GM19035 (cell line): Measurements from ENCODE around the gene EPN2.

ENCODE experiments used
- ATAC-seq: cut with Tn5 transposase; IDR thresholded peaks from one replicate; pipeline ENCODE4 v1.9.1; 2021; ENCODE audit not compliant: unreplicated experiment

Gene EPN2

GRCh38 chr17:19328441-19329061 is 91.4 kb downstream of the EPN2 start:
- ATAC-seq = no peak

- ATAC-seq = no peak
Observed at GRCh38 chr17:19329136-19329535, 92.0 kb downstream of the EPN2 start.

- ATAC-seq = no peak
Observed at GRCh38 chr17:19329839-19330238, 92.7 kb downstream of the EPN2 start.

DNA sequence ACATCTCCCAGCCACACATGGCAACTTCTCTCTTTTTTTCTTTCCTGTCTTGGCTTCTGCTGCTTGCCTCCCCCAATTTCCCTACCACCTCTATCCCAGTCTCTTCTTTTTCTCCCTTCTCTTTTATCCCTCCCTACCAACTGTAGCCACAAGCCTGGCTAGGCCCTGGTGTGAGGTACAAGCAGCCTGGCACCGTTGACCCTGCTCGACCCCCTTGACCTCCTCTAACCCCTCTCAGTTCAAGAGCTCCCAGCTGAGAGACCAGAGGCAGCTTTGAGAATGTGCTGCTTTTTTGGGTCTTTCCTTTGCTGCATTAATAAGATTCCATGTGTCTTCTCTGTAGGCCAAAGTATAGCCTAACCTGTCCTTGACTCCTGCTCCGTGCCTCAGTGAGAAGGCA is 93.1 kb downstream of the EPN2 start:
- no peak for ATAC-seq

DNA sequence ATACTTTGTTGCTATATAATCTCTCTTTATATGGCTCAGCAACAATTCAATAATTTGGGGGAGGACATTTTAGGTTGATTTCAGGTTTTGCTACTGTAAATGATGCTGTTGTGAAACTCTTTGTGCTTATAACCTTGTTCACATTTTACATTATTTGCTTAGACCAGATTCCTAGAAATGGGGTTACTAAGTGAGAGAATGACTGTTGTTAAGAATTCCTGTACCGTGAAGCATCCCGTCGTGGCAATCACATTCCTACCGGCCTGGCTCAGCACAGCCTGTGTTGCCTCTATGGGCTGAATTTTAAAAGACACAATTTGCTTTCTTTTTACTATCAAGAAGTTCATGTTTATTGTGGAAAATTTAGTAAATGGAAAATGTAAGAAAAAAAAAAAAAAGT is 94.0 kb downstream of the EPN2 start:
- no peak for ATAC-seq

GRCh38 chr17:19331543-19332245 is 94.5 kb downstream of the EPN2 start:
- ATAC-seq = no peak

DNA sequence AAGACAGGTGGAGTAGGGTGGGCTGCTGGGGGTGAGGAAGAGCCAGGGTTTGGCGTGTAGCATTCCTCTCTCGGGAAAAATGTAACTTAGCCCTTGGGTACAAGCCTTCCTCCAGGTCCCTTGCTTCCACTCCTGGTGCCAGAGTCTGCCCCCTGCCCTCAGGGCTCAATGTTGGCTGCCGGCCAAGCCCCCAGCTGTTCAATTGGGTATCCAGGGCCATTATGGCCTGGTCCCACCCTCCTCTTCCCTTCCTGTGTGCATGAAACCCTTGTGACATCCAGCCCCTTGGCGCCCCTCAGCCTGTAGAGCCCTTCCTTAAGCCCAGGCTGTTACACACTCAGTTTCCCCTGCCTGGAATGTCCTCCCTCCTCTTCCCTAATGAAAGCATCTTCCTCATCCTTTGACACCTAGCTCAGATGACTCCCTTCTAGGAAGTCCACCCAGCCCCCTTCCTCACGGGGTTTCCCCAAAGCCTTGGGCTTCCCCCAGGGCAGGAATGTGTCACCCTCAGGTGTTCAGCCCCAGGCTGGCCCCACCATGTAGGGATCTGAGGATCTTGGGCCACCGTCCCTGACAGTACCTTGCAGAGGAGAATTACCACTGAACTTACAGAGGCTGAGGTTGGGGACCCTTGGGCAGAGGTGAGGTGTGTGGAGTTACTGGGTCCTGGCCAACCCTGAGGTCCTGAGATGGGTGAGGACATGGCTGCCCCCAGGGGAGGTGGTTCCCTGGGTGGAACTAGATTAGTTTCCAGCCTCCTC is 95.4 kb downstream of the EPN2 start:
- no peak for ATAC-seq

- ATAC-seq = no peak
Observed at GRCh38 chr17:19333132-19333440, 95.9 kb downstream of the EPN2 start.

DNA sequence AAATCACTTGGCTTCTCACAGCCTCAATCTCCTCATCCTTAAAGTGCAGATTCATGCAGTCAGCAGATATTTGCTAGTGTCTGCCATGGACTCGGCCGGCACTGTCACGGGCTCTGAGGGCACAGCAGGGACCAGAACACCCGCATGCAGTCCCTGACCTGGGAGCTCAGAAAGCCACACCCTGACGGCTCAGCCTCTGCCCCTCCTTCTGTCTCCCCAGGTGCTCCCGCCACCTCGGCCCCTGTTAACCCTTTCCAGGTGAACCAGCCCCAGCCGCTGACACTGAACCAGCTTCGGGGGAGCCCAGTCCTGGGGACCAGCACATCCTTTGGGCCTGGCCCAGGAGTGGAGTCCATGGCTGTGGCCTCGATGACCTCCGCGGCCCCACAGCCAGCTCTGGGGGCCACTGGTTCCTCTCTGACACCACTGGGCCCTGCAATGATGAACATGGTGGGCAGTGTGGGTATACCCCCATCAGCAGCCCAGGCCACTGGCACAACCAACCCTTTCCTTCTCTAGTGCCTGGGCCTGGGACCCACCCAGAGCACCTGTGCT is 96.6 kb downstream of the EPN2 start:
- ATAC-seq = no peak

GRCh38 chr17:19334331-19334730 is 97.2 kb downstream of the EPN2 start:
- no peak for ATAC-seq

DNA sequence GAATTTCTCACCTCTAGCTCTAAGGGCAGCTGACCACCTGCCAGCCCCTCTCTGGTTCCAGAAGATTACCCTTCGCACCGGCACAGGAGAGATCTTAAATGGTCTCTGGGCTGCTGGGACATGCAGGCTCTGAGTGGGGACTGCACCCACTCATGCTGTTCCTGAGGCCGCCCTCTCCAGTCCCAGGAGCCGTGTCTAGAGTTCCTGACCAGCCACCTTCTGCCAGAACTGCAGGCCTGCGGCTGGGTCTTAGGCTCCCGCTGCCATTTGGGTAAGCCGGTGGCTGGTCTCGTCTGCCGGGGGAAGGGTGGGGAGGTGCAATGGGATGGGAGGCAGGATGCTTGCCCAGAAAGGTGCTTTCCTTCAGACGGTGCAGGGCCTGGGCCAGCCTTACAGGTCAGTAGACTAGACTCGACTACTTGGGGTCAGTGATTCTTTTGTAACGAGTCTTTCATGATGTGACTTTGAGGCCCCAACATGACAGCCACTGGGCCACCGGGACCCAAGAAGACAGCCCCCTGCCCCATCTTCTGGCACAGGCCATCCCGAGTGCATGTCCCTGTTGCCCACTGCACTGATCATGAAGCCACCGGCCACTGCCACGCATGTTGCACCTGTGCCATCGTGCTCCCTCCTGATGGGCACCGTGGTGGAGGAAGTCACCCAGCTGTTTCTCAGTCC is 98.9 kb downstream of the EPN2 start:
- ATAC-seq = no peak

- ATAC-seq = no peak
Observed at GRCh38 chr17:19336938-19337711, 100.0 kb downstream of the EPN2 start.

- no peak for ATAC-seq
Observed at GRCh38 chr17:19337712-19338023, 100.5 kb downstream of the EPN2 start.

GRCh38 chr17:19338031-19338990 is 101.1 kb downstream of the EPN2 start:
- ATAC-seq = no peak

- ATAC-seq = no peak
Observed at GRCh38 chr17:19339341-19339815, 102.2 kb downstream of the EPN2 start.

GRCh38 chr17:19341211-19341631 is 104.1 kb downstream of the EPN2 start:
- no peak for ATAC-seq

GRCh38 chr17:19341641-19342610 is 104.8 kb downstream of the EPN2 start:
- ATAC-seq = no peak

DNA sequence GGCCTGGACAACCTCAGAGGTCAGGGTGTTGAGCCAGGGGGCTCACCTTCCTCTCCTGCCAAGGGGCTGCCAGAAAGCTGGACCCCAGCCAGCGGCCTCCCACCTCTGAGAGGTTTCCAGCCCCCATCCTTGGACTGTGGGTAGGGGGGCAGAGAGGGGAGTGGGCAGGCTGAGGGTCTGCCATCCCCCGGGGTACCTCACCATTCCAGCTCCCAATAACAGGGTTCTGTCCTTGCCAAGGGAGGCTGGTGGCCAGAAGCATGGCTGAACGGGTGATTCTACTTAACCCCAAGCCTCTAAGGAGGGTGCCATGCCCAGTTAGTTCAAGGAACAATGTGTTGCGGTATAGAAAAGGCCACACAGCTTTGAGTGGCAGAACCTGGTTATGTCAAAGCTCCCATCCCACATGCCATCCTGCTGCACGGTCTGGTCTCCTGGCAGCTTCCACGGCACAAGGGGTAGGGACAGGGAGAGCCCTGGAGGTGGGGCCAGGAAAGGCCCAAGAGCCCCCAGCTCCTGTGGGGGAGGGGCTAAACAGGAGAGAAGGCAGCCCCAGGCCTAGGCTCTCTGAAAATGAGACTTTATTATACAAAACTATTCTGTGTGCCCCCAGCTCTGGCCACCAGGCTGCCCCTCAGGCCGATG is 105.6 kb downstream of the EPN2 start:
- ATAC-seq = no peak
